Progenitor cell of endocrine pancreas (in vitro differentiated cells): ENCODE results near the gene CACNA1F. TPM values are rescaled to one million over a fixed set of nuclear protein-coding genes. Genes with fewer than 3 reads are reported as not detected.

Source experiments
- DNase-seq: peaks from one replicate; pipeline ENCODE4 v3.0.0; 2021; ENCODE audit warnings: low spot score; ENCODE audit not compliant: unreplicated experiment
- H3K27ac Mint-ChIP-seq: 2 replicates; pipeline ENCODE4 v1.8.0; 2021; ENCODE audit warnings: mild to moderate bottlenecking, moderate library complexity, mixed read lengths
- H3K27me3 Mint-ChIP-seq: 2 replicates; pipeline ENCODE4 v1.8.0; 2021; ENCODE audit warnings: mixed read lengths
- H3K36me3 Mint-ChIP-seq: 2 replicates; pipeline ENCODE4 v1.8.0; 2022; ENCODE audit warnings: mixed read lengths; ENCODE audit not compliant: insufficient read depth
- H3K4me1 Mint-ChIP-seq: 2 replicates; pipeline ENCODE4 v1.8.0; 2021; ENCODE audit warnings: low read depth, mixed read lengths
- H3K4me3 Mint-ChIP-seq: 2 replicates; pipeline ENCODE4 v1.8.0; 2021; ENCODE audit warnings: low read depth, mild to moderate bottlenecking, moderate library complexity, mixed read lengths
- H3K9me3 Mint-ChIP-seq: 2 replicates; pipeline ENCODE4 v1.8.0; 2021; ENCODE audit warnings: low read depth, mixed read lengths
- CTCF ChIP-seq: fragments of 200-600 bp; sonication (generic); IDR thresholded peaks from one replicate; pipeline ENCODE4 v1.5.0; 2021; ENCODE audit warnings: antibody characterized with exemption, mild to moderate bottlenecking; ENCODE audit not compliant: unreplicated experiment
- total RNA-seq: library from RNA; stranded (reverse); gene quantifications from 2 replicates; pipeline ENCODE4 v1.2.1, GENCODE V29; 2021

CACNA1F gene
- total RNA-seq, 1 donor from 2014 or later: 0.19 TPM

- no peak for TF ChIP-seq CTCF
- no peaks in the 10 kb centered on the region for H3K36me3 Mint-ChIP-seq
- no peaks in the 10 kb centered on the region for H3K4me1 Mint-ChIP-seq
- no peak overlapping the region for H3K4me3 Mint-ChIP-seq
- H3K9me3 Mint-ChIP-seq: peaks cover 19% of the 10 kb centered on the region
- no peak for DNase-seq
- peaks cover 18% of the 10 kb centered on the region for H3K27me3 Mint-ChIP-seq
- H3K27ac Mint-ChIP-seq: no peak overlapping the region
Observed at GRCh38 chrX:49228185-49228584, 5.0 kb downstream of the CACNA1F start.

- Mint-ChIP-seq H3K27ac (no peak overlapping the region), H3K9me3 (peaks cover 23% of the 10 kb centered on the region), H3K27me3 (peaks cover 22% of the 10 kb centered on the region), H3K4me3 (no peak overlapping the region), H3K36me3 (no peaks in the 10 kb centered on the region), H3K4me1 (no peaks in the 10 kb centered on the region)
- DNase-seq: no peak
- TF ChIP-seq CTCF: no peak
Observed at GRCh38 chrX:49227726-49228125, 5.4 kb downstream of the CACNA1F start.

- peaks cover 29% of the 10 kb centered on the region for H3K9me3 Mint-ChIP-seq
- no peaks in the 10 kb centered on the region for H3K4me1 Mint-ChIP-seq
- no peak overlapping the region for H3K27ac Mint-ChIP-seq
- DNase-seq: no peak
- no peak for TF ChIP-seq CTCF
- H3K36me3 Mint-ChIP-seq: peaks cover under 1% of the 10 kb centered on the region
- peaks cover 23% of the 10 kb centered on the region for H3K27me3 Mint-ChIP-seq
- H3K4me3 Mint-ChIP-seq: no peak overlapping the region
Observed at GRCh38 chrX:49226946-49227345, 6.2 kb downstream of the CACNA1F start.

- H3K36me3 Mint-ChIP-seq: peaks cover 1% of the 10 kb centered on the region
- H3K27me3 Mint-ChIP-seq: peaks cover 26% of the 10 kb centered on the region
- no peak for TF ChIP-seq CTCF
- no peak overlapping the region for H3K27ac Mint-ChIP-seq
- peaks cover 28% of the 10 kb centered on the region for H3K9me3 Mint-ChIP-seq
- no peak overlapping the region for H3K4me3 Mint-ChIP-seq
- no peak for DNase-seq
- H3K4me1 Mint-ChIP-seq: no peaks in the 10 kb centered on the region
Observed at GRCh38 chrX:49225858-49226257, 7.3 kb downstream of the CACNA1F start.

- H3K36me3 Mint-ChIP-seq: peaks cover 1% of the 10 kb centered on the region
- no peak overlapping the region for H3K27ac Mint-ChIP-seq
- peaks cover 25% of the 10 kb centered on the region for H3K27me3 Mint-ChIP-seq
- DNase-seq: no peak
- no peaks in the 10 kb centered on the region for H3K4me1 Mint-ChIP-seq
- H3K4me3 Mint-ChIP-seq: no peak overlapping the region
- no peak for TF ChIP-seq CTCF
- H3K9me3 Mint-ChIP-seq: peaks cover 24% of the 10 kb centered on the region
Observed at GRCh38 chrX:49221868-49222267, 11.3 kb downstream of the CACNA1F start.
